PC-9 (cell line): ENCODE data around the gene NKAIN2. TPM values are rescaled to one million over a fixed set of nuclear protein-coding genes. Genes with fewer than 3 reads are reported as not detected.

ENCODE experiments used
- BruUV-seq: library from RNA; stranded (reverse); fragments of 400-500 nt; replicated peaks from 2 replicates; lab custom pipeline; 2021; lab: Mats Ljungman, UMichigan
- CTCF ChIA-PET: fragments of 300-600 bp; sonication (Branson Sonifier 250); formaldehyde crosslinking; loops from one replicate; lab custom pipeline; 2022; ENCODE audit warnings: antibody characterized with exemption; lab: Charles Lee
- POLR2A ChIA-PET: fragments of 300-600 bp; sonication (Branson Sonifier 250); formaldehyde crosslinking; loops from one replicate; lab custom pipeline; 2022; ENCODE audit warnings: antibody characterized with exemption; ENCODE audit not compliant: unreplicated experiment; lab: Charles Lee
- DNase-seq, 2 experiments: peaks; one replicate each; pipeline versions ENCODE4 v3.0.0 to v3.0.0-alpha.2; 2015 to 2022; ENCODE audit warnings: mixed read lengths in 1 of 2
- H2AFZ ChIP-seq: fragments of 200-600 bp; sonication (generic); 2 replicates; pipeline ENCODE4 v1.8.1; 2017; ENCODE audit warnings: antibody characterized with exemption
- H3F3A ChIP-seq: fragments of 200-600 bp; sonication (generic); 2 replicates; pipeline ENCODE4 v1.8.1; 2017; ENCODE audit warnings: antibody characterized with exemption, mild to moderate bottlenecking, low read depth; ENCODE audit not compliant: insufficient read depth
- H3K27ac ChIP-seq: fragments of 200-600 bp; sonication (generic); 2 replicates; pipeline ENCODE4 v1.6.1; 2016; ENCODE audit warnings: mixed run types
- H3K27me3 ChIP-seq: fragments of 200-600 bp; sonication (generic); 2 replicates; pipeline ENCODE4 v1.6.1; 2016; ENCODE audit warnings: low read depth, mixed run types; ENCODE audit not compliant: insufficient read depth
- H3K36me3 ChIP-seq: fragments of 200-600 bp; sonication (generic); 2 replicates; pipeline ENCODE4 v1.6.1; 2016; ENCODE audit warnings: low read depth, mixed run types
- H3K4me1 ChIP-seq: fragments of 200-600 bp; sonication (generic); replicated peaks from 2 replicates; pipeline ENCODE4 v1.6.1; 2016; ENCODE audit warnings: mixed run types; ENCODE audit not compliant: insufficient read depth
- H3K4me2 ChIP-seq: fragments of 200-600 bp; sonication (generic); 2 replicates; pipeline ENCODE4 v1.6.1; 2017; ENCODE audit warnings: mixed run types
- H3K4me3 ChIP-seq: fragments of 200-600 bp; sonication (generic); 2 replicates; pipeline ENCODE4 v1.6.1; 2016; ENCODE audit warnings: mixed run types
- H3K79me2 ChIP-seq: fragments of 200-600 bp; sonication (generic); 2 replicates; pipeline ENCODE4 v1.6.1; 2017; ENCODE audit warnings: low read depth, mixed run types
- H3K9me2 ChIP-seq: fragments of 200-600 bp; sonication (generic); 2 replicates; pipeline ENCODE4 v1.8.1; 2017; ENCODE audit warnings: mild to moderate bottlenecking; ENCODE audit not compliant: insufficient read depth
- H3K9me3 ChIP-seq: fragments of 200-600 bp; sonication (generic); 2 replicates; pipeline ENCODE4 v1.8.1; 2016; ENCODE audit warnings: low read depth; ENCODE audit not compliant: insufficient read depth
- H4K20me1 ChIP-seq: fragments of 200-600 bp; sonication (generic); 2 replicates; pipeline ENCODE4 v1.8.1; 2017; ENCODE audit not compliant: insufficient read depth
- EZH2 ChIP-seq: fragments of 200-600 bp; sonication (generic); IDR thresholded peaks from 2 replicates; pipeline ENCODE4 v1.8.0; 2017; ENCODE audit warnings: antibody characterized with exemption, low read depth
- intact Hi-C: fragments of 100-400 bp; cut with micrococcal nuclease; formaldehyde crosslinking; loops from one replicate; pipeline ENCODE4 v1.10.0; 2022; ENCODE audit not compliant: unreplicated experiment
- total RNA-seq: library from RNA; stranded (reverse); gene quantifications from 2 replicates; pipeline ENCODE4 v1.2.3, GENCODE V29; 2021
- TF ChIP-seq, protein P1 (sequence below): fragments of 200-600 bp; sonication (generic); conservative IDR thresholded peaks from 2 replicates; pipeline ENCODE4 v1.6.1; 2017; ENCODE audit warnings: mixed run types, antibody characterized with exemption, mild to moderate bottlenecking, moderate library complexity

The NKAIN2 gene
- total RNA-seq, 1 experiment from 2014 or later = not detected

GRCh38 chr6:124714728-124715127, 911.1 kb downstream of the NKAIN2 start:
- intact Hi-C loops = no loop called here
- Histone ChIP-seq H3F3A (no peaks in the 10 kb centered on the region), H3K79me2 (no peaks in the 10 kb centered on the region), H2AFZ (peak overlapping the region; percentile 50; the same call in 1 of the 2 replicates), H3K9me3 (no peaks in the 10 kb centered on the region), H3K27ac (no peak overlapping the region), H3K4me2 (no peak overlapping the region), H4K20me1 (no peaks in the 10 kb centered on the region), H3K4me1 (no peaks in the 10 kb centered on the region), H3K36me3 (no peaks in the 10 kb centered on the region), H3K4me3 (no peak overlapping the region), H3K9me2 (no peaks in the 10 kb centered on the region), H3K27me3 (no peaks in the 10 kb centered on the region)
- DNase-seq = no peak
- ChIA-PET CTCF (no interaction called here), POLR2A (no interaction called here)
- no TSS peak for BruUV-seq
- TF ChIP-seq, protein P1, sequence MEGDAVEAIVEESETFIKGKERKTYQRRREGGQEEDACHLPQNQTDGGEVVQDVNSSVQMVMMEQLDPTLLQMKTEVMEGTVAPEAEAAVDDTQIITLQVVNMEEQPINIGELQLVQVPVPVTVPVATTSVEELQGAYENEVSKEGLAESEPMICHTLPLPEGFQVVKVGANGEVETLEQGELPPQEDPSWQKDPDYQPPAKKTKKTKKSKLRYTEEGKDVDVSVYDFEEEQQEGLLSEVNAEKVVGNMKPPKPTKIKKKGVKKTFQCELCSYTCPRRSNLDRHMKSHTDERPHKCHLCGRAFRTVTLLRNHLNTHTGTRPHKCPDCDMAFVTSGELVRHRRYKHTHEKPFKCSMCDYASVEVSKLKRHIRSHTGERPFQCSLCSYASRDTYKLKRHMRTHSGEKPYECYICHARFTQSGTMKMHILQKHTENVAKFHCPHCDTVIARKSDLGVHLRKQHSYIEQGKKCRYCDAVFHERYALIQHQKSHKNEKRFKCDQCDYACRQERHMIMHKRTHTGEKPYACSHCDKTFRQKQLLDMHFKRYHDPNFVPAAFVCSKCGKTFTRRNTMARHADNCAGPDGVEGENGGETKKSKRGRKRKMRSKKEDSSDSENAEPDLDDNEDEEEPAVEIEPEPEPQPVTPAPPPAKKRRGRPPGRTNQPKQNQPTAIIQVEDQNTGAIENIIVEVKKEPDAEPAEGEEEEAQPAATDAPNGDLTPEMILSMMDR = no peak
- TF ChIP-seq EZH2 = no peak

GRCh38 chr6:124719913-124720312, 916.2 kb downstream of the NKAIN2 start:
- intact Hi-C loops = no loop called here
- H3K4me1 ChIP-seq = no peaks in the 10 kb centered on the region
- CTCF ChIA-PET = no interaction called here

GRCh38 chr6:124721331-124721730, 917.7 kb downstream of the NKAIN2 start:
- no peaks in the 10 kb centered on the region for H3K79me2 ChIP-seq
- H3K9me2 ChIP-seq = no peaks in the 10 kb centered on the region
- TF ChIP-seq EZH2 = no peak
- TF ChIP-seq, protein P1 = no peak
- DNase-seq = no peak
- no peaks in the 10 kb centered on the region for H3F3A ChIP-seq
- ChIA-PET CTCF (no interaction called here), POLR2A (no interaction called here)
- no TSS peak for BruUV-seq
- H3K36me3 ChIP-seq = no peaks in the 10 kb centered on the region
- H3K4me1 ChIP-seq = no peaks in the 10 kb centered on the region
- H4K20me1 ChIP-seq = no peaks in the 10 kb centered on the region
- H3K27ac ChIP-seq = no peak overlapping the region
- H2AFZ ChIP-seq = no peak overlapping the region
- H3K9me3 ChIP-seq = no peaks in the 10 kb centered on the region
- no peak overlapping the region for H3K4me3 ChIP-seq
- no peak overlapping the region for H3K4me2 ChIP-seq
- no peaks in the 10 kb centered on the region for H3K27me3 ChIP-seq
- intact Hi-C loops = no loop called here

More at GRCh38 chr6:124719913-124720312, 916.2 kb downstream of the NKAIN2 start:
- Histone ChIP-seq H3K4me2 (no peak overlapping the region), H3K27me3 (no peaks in the 10 kb centered on the region), H3K9me3 (no peaks in the 10 kb centered on the region), H4K20me1 (no peaks in the 10 kb centered on the region), H2AFZ (no peak overlapping the region), H3K79me2 (no peaks in the 10 kb centered on the region), H3K9me2 (no peaks in the 10 kb centered on the region), H3F3A (no peaks in the 10 kb centered on the region), H3K4me3 (no peak overlapping the region), H3K36me3 (no peaks in the 10 kb centered on the region), H3K27ac (no peak overlapping the region)
- TF ChIP-seq, protein P1 = no peak
- no peak for TF ChIP-seq EZH2
- BruUV-seq = no TSS peak
- no peak for DNase-seq
- POLR2A ChIA-PET = no interaction called here
